Panc1 (cell line): ENCODE measurements around the gene SLC1A3.

Experiments
- POLR2AphosphoS5 ChIP-seq: IDR thresholded peaks from 2 replicates; pipeline ENCODE4 v1.6.1; 2012; ENCODE audit warnings: mild to moderate bottlenecking, low read depth, low read length, moderate library complexity
- TCF7L2 ChIP-seq: IDR thresholded peaks from 2 replicates; pipeline ENCODE4 v1.6.1; 2011; ENCODE audit warnings: mild to moderate bottlenecking, low read depth, low read length, inconsistent platforms
- TF ChIP-seq, protein P1 (sequence below): fragments of 450-650 bp; IDR thresholded peaks from 2 replicates; pipeline ENCODE4 v1.5.1; 2017; ENCODE audit warnings: mild to moderate bottlenecking

DNA sequence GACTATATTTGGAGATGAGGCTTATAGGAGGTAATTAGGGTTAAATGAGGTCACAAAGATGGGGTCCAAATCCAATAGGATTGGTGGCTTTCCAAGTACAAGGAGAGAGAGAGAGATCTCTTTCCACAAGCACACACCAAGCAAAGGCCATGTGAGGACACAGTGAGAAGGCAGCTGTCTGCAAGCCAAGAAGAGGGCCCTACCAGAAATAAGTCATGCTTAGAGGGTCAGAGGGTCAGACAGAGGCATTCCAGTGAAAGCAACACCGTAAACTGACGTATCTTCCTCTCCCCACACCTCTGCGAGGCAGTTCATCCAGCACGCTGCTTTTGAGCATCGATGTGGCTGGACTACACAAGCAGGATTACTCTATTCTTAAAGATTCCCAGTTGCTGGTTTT is 87.9 kb downstream of the SLC1A3 start:
- TF ChIP-seq, protein P1, sequence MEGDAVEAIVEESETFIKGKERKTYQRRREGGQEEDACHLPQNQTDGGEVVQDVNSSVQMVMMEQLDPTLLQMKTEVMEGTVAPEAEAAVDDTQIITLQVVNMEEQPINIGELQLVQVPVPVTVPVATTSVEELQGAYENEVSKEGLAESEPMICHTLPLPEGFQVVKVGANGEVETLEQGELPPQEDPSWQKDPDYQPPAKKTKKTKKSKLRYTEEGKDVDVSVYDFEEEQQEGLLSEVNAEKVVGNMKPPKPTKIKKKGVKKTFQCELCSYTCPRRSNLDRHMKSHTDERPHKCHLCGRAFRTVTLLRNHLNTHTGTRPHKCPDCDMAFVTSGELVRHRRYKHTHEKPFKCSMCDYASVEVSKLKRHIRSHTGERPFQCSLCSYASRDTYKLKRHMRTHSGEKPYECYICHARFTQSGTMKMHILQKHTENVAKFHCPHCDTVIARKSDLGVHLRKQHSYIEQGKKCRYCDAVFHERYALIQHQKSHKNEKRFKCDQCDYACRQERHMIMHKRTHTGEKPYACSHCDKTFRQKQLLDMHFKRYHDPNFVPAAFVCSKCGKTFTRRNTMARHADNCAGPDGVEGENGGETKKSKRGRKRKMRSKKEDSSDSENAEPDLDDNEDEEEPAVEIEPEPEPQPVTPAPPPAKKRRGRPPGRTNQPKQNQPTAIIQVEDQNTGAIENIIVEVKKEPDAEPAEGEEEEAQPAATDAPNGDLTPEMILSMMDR: no peak
- no peak for TF ChIP-seq POLR2AphosphoS5
- no peak for TF ChIP-seq TCF7L2
